Upper lobe of right lung (tissue), 1 donor: ENCODE data around the gene BCAS2. TPM values are rescaled to one million over a fixed set of nuclear protein-coding genes. Genes with fewer than 3 reads are reported as not detected.
"Not testable (repeated sequence)": the region's sequence is repeated elsewhere in the genome, so short reads cannot be mapped to it uniquely, and the experiment has no call there.

Experiments
- ATAC-seq: fragments of 200-7000 bp; cut with Tn5 transposase; one replicate; pipeline ENCODE4 v1.9.1; 2020; ENCODE audit warnings: mild to moderate bottlenecking, moderate library complexity
- DNase-seq: peaks from one replicate; pipeline ENCODE4 v3.0.0-alpha.2; 2020
- H3K27ac ChIP-seq: fragments of 200-600 bp; one replicate; pipeline ENCODE4 v1.8.0; 2022
- H3K27me3 ChIP-seq: fragments of 200-600 bp; one replicate; pipeline ENCODE4 v1.8.0; 2022; ENCODE audit warnings: mild to moderate bottlenecking
- H3K36me3 ChIP-seq: fragments of 200-600 bp; one replicate; pipeline ENCODE4 v1.8.0; 2022
- H3K4me1 ChIP-seq: fragments of 200-600 bp; one replicate; pipeline ENCODE4 v1.8.0; 2022
- H3K4me3 ChIP-seq: fragments of 200-600 bp; one replicate; pipeline ENCODE4 v1.8.0; 2022; ENCODE audit warnings: mild to moderate bottlenecking
- H3K9me3 ChIP-seq: fragments of 200-600 bp; one replicate; pipeline ENCODE4 v1.8.0; 2022
- intact Hi-C: fragments of 100-400 bp; cut with DNase I; formaldehyde crosslinking; loops from one replicate; pipeline ENCODE4 v1.11.0; 2022
- total RNA-seq: library from RNA; stranded (reverse); fragmentation: NEBNext Ultra II Directional; extraction: Animal tissue kit (Norgen Biotek cat#: 25700); gene quantifications from one replicate; pipeline ENCODE4 v1.2.1, GENCODE V29; 2021
- TF ChIP-seq, protein P1 (sequence below): fragments of 200-600 bp; IDR thresholded peaks from one replicate; pipeline ENCODE4 v1.8.0; 2022; ENCODE audit warnings: antibody characterized with exemption
- donor health status: DM: no; HTN: yes; CAD: no; lungs with severe emphysema.

The BCAS2 gene
- total RNA-seq, 1 donor from 2014 or later = 26.0 TPM

DNA sequence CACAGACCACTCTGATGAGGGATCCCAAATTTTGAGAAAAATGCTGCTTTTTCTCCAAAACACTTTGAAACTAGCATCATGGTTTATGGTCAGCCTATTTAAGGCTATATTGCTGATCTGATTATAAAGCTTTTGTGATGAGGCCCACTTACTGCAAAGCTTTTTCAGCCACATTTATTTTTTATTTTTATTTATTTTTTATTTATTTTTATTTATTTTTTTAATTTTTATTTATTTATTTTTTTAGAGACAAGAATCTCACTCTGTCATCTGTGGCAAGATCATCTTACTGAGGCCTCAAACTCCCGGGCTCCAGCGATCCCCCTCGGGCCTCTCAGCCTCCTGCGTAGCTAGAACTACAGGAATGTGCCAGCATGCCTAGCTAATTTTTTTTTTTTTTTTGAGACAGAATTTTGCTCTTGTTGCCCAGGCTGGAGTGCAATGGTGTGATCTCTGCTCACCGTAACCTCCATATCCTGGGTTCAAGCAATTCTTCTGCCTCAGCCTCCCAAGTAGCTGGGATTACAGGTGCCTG is 5.2 kb upstream of the BCAS2 start:
- no peak for DNase-seq
- Histone ChIP-seq H3K36me3 (no peaks in the 10 kb centered on the region), H3K27ac (no peak overlapping the region), H3K4me3 (no peak overlapping the region), H3K27me3 (no peaks in the 10 kb centered on the region), H3K4me1 (peaks cover 4% of the 10 kb centered on the region), H3K9me3 (no peaks in the 10 kb centered on the region)
- intact Hi-C loops = no loop called here
- ATAC-seq = no peak
- TF ChIP-seq, protein P1, sequence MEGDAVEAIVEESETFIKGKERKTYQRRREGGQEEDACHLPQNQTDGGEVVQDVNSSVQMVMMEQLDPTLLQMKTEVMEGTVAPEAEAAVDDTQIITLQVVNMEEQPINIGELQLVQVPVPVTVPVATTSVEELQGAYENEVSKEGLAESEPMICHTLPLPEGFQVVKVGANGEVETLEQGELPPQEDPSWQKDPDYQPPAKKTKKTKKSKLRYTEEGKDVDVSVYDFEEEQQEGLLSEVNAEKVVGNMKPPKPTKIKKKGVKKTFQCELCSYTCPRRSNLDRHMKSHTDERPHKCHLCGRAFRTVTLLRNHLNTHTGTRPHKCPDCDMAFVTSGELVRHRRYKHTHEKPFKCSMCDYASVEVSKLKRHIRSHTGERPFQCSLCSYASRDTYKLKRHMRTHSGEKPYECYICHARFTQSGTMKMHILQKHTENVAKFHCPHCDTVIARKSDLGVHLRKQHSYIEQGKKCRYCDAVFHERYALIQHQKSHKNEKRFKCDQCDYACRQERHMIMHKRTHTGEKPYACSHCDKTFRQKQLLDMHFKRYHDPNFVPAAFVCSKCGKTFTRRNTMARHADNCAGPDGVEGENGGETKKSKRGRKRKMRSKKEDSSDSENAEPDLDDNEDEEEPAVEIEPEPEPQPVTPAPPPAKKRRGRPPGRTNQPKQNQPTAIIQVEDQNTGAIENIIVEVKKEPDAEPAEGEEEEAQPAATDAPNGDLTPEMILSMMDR = no peak

DNA sequence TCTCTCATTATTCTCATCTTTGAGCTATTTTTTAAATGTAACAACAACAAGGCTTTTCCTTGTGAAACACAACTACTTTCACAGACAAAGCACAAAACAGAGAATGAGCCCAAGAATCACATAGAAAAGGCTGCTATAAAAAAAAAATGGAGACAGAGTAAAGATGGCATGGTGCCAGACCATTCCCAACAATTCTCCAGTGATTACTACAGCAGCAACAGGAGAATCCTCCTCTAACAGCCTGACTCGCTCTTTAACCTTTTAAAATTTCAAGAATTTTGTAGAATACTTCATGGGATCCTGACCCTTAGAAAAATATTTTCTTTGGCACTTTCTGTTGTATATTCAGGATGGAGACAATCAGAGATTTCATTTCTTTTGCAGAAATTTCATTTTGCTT is 3.8 kb upstream of the BCAS2 start:
- ATAC-seq = no peak
- H3K4me3 ChIP-seq = no peak overlapping the region

DNA sequence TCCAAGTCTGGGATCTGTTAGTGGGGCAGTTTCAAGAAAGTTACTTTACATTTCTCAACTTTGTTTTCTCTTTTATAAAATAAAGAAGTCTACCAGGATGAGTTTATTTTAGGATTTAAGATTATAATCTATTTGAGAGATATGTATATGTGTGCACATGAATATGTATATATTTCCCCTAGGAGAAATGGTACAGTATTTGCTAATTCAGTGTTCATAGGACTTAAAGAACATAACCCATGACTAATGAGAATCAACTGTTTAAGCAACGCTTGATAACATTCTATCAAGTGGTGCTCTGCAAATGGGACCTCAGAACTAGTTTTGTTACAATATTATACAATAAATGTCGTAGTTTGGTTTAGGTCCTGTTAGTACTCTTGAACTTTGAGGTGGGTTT is 7.0 kb downstream of the BCAS2 start:
- peaks cover 1% of the 10 kb centered on the region for H3K4me1 ChIP-seq
- H3K27ac ChIP-seq = no peak overlapping the region
- ATAC-seq (no peak), DNase-seq (no peak)
- H3K36me3 ChIP-seq = peaks cover 98% of the 10 kb centered on the region
- H3K9me3 ChIP-seq = no peaks in the 10 kb centered on the region
- TF ChIP-seq, protein P1 = no peak
- H3K4me3 ChIP-seq = no peak overlapping the region
- intact Hi-C loops = no loop called here
- no peaks in the 10 kb centered on the region for H3K27me3 ChIP-seq

More for the DNA sequence above, 3.8 kb upstream of the BCAS2 start:
- no peak for DNase-seq
- H3K36me3 ChIP-seq = no peaks in the 10 kb centered on the region
- intact Hi-C loops = no loop called here
- no peaks in the 10 kb centered on the region for H3K27me3 ChIP-seq
- no peaks in the 10 kb centered on the region for H3K9me3 ChIP-seq
- H3K4me1 ChIP-seq = peaks cover 12% of the 10 kb centered on the region
- TF ChIP-seq, protein P1 = no peak
- no peak overlapping the region for H3K27ac ChIP-seq

DNA sequence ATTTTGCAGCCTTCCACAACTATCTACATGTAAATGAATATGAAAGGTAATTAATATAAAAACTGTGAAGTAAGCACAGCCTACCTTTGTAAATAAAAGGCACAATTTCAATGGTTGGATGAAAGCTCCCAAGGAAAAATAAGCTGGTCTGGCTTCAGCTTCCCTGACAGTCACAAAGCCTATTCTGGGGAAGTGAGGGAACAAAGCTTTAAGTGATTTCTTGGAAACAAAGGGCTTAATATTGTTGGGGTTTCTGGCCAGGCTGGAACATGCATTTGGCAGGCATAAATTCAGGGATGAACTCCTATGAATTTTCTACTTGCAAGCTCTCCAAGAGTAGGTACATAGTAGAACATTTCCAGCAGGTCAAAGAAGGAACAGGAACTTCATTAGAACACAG is 17.3 kb downstream of the BCAS2 start:
- DNase-seq (no peak), ATAC-seq (no peak)
- TF ChIP-seq, protein P1 = no peak
- Histone ChIP-seq H3K4me3 (no peak overlapping the region), H3K36me3 (peaks cover 38% of the 10 kb centered on the region), H3K9me3 (no peaks in the 10 kb centered on the region), H3K27me3 (no peaks in the 10 kb centered on the region), H3K27ac (no peak overlapping the region), H3K4me1 (no peaks in the 10 kb centered on the region)
- intact Hi-C loops = no loop called here

DNA sequence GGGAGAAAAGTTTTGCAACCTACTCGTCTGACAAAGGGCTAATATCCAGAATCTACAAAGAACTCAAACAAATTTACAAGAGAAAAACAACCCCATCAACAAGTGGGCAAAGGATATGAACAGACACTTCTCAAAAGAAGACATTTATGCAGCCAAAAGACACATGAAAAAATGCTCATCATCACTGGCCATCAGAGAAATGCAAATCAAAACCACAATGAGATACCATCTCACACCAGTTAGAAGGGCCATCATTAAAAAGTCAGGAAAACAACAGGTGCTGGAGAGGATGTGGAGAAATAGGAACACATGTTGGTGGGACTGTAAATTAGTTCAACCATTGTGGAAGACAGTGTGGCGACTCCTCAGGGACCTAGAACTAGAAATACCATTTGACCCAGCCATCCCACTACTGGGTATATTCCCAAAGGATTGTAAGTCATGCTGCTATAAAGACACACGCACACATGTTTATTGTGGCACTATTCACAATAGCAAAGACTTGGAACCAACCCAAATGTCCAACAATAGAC is 18.4 kb downstream of the BCAS2 start:
- H3K9me3 ChIP-seq, H3K4me3 ChIP-seq, ATAC-seq, intact Hi-C loops, H3K27ac ChIP-seq, DNase-seq, H3K4me1 ChIP-seq, H3K27me3 ChIP-seq: not testable (repeated sequence)
- peaks cover 27% of the 10 kb centered on the region for H3K36me3 ChIP-seq

DNA sequence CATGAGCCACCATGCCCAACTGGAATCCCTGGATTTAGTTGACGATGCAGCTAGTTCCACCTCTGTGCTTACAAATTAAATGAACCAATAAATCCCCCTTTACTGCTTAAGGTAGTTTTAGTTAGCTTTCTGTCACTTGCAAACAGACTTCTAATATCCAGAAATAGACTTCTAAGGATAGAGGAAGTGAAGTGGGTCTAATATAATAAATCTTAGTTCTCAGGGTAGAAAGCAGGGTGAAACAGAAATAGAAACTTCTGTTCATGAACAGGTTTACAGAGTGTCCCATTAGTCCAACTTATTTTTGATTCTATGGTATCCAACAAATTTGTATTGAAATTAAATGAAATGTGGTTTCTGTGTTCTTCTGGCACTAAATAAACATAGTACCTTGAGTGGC is 20.1 kb downstream of the BCAS2 start:
- intact Hi-C loops = no loop called here
- H3K36me3 ChIP-seq = peaks cover 10% of the 10 kb centered on the region
- TF ChIP-seq, protein P1 = no peak
- no peak overlapping the region for H3K27ac ChIP-seq
- no peaks in the 10 kb centered on the region for H3K4me1 ChIP-seq
- no peak for ATAC-seq
- no peak overlapping the region for H3K4me3 ChIP-seq
- no peaks in the 10 kb centered on the region for H3K9me3 ChIP-seq
- DNase-seq = no peak
- H3K27me3 ChIP-seq = no peaks in the 10 kb centered on the region
